Keratinocyte (primary cell): ENCODE measurements around the gene YLPM1. TPM values are rescaled to one million over a fixed set of nuclear protein-coding genes. Genes with fewer than 3 reads are reported as not detected.
A peak's percentile ranks its signal among the peaks of the same experiment; 100 is the strongest.

ENCODE experiments used
- DNase-seq: peaks from one replicate; pipeline ENCODE4 v3.0.0-alpha.2; 2011; ENCODE audit warnings: low read depth, missing footprints, low spot score
- FAIRE-seq: peaks from 2 replicates; lab custom pipeline; 2011; peaks lifted over from hg19 to GRCh38; lab: Jason Lieb, UNC
- H2AFZ ChIP-seq: 2 replicates; pipeline ENCODE4 v1.6.0; 2012; ENCODE audit warnings: low read length, control low read depth, inconsistent platforms; ENCODE audit not compliant: control insufficient read depth
- H3K27ac ChIP-seq: 2 replicates; pipeline ENCODE4 v1.5.1; 2011; ENCODE audit warnings: low read length; ENCODE audit not compliant: control insufficient read depth, insufficient read depth
- H3K27me3 ChIP-seq: 3 replicates; pipeline ENCODE4 v1.6.0; 2011; ENCODE audit warnings: low read length; ENCODE audit not compliant: control insufficient read depth, insufficient read depth; ENCODE audit errors: extremely low read depth
- H3K36me3 ChIP-seq, 2 experiments: 2 replicates in 1 of 2; 3 replicates in 1 of 2; pipeline ENCODE4 v1.5.1; 2011; ENCODE audit warnings: low read length in 2 of 2, mild to moderate bottlenecking in 1 of 2; ENCODE audit not compliant: control insufficient read depth in 2 of 2, insufficient read depth in 2 of 2; ENCODE audit errors: extremely low read depth in 1 of 2
- H3K4me1 ChIP-seq: 3 replicates; pipeline ENCODE4 v1.5.1; 2011; ENCODE audit warnings: low read length; ENCODE audit not compliant: control insufficient read depth, insufficient read depth; ENCODE audit errors: extremely low read depth
- H3K4me2 ChIP-seq: 3 replicates; pipeline ENCODE4 v1.6.0; 2011; ENCODE audit warnings: low read depth, low read length; ENCODE audit not compliant: control insufficient read depth, insufficient read depth; ENCODE audit errors: extremely low read depth
- H3K4me3 ChIP-seq, 3 experiments: fragments of 200-600 bp in 1 of 3; sonication (generic) in 1 of 3; 2 replicates in 2 of 3; 3 replicates in 1 of 3; pipeline ENCODE4 v1.5.1; 2011 to 2016; ENCODE audit warnings: low read length in 3 of 3, mild to moderate bottlenecking in 3 of 3, control low read depth in 2 of 3, inconsistent platforms in 1 of 3, low read depth in 1 of 3, mixed read lengths in 1 of 3, mixed run types in 1 of 3, moderate library complexity in 1 of 3; ENCODE audit not compliant: control insufficient read depth in 2 of 3, insufficient read depth in 2 of 3; ENCODE audit errors: extremely low read depth in 1 of 3
- H3K79me2 ChIP-seq: 2 replicates; pipeline ENCODE4 v1.6.0; 2012; ENCODE audit warnings: low read length; ENCODE audit not compliant: control insufficient read depth, insufficient read depth
- H3K9ac ChIP-seq: 3 replicates; pipeline ENCODE4 v1.6.0; 2011; ENCODE audit warnings: low read length; ENCODE audit not compliant: control insufficient read depth, insufficient read depth; ENCODE audit errors: extremely low read depth
- H3K9me1 ChIP-seq: 3 replicates; pipeline ENCODE4 v1.6.0; 2011; ENCODE audit warnings: low read length; ENCODE audit not compliant: control insufficient read depth, insufficient read depth; ENCODE audit errors: extremely low read depth
- H3K9me3 ChIP-seq: 2 replicates; pipeline ENCODE4 v1.5.1; 2012; ENCODE audit warnings: low read depth, low read length; ENCODE audit not compliant: control insufficient read depth
- H4K20me1 ChIP-seq: 3 replicates; pipeline ENCODE4 v1.6.0; 2011; ENCODE audit warnings: low read length; ENCODE audit not compliant: control insufficient read depth, insufficient read depth; ENCODE audit errors: extremely low read depth
- CTCF ChIP-seq, 3 experiments: IDR thresholded peaks in 1 of 3; conservative IDR thresholded peaks in 1 of 3; optimal IDR thresholded peaks in 1 of 3; 2 replicates in 2 of 3; 3 replicates in 1 of 3; pipeline versions ENCODE3 to v1.5.1; 2011; ENCODE audit warnings: low read length in 3 of 3, mild to moderate bottlenecking in 3 of 3, moderate library complexity in 2 of 3, control low read depth in 1 of 3, inconsistent platforms in 1 of 3; ENCODE audit not compliant: insufficient read depth in 2 of 3; ENCODE audit errors: extremely low read depth in 1 of 3
- EZH2 ChIP-seq: IDR thresholded peaks from one replicate; pipeline ENCODE4 v1.6.1; 2012; ENCODE audit warnings: inconsistent platforms, mild to moderate bottlenecking, low read length, moderate library complexity
- dilution Hi-C: fragments of 300-500 bp; cut with MboI; formaldehyde crosslinking; loops from one replicate; pipeline ENCODE4 v1.7.0; 2020; ENCODE audit warnings: low sequenced_read_pairs; ENCODE audit not compliant: extremely low pct_ligation_motif_present
- polyA plus RNA-seq, 5 experiments: library from polyadenylated mRNA; depleted of rRNA in 3 of 5; stranded (reverse) in 3 of 5; stranded (forward) in 1 of 5; unstranded in 1 of 5; fragments of >200 nt; gene quantifications; 1 replicate in 1 of 5; 2 replicates in 3 of 5; 3 replicates in 1 of 5; pipeline versions ENCODE4 v1.2.1 to v1.2.3, GENCODE V29; 2011 to 2012; ENCODE audit warnings: missing spikeins in 2 of 5, low read depth in 1 of 5, low replicate concordance in 1 of 5

Gene YLPM1
- polyA plus RNA-seq, 1 donor (not counting 4 experiments of a cell fraction or from before 2014, with no cell fraction given), result 10.0 TPM

- H3K4me2 ChIP-seq, result peak overlapping the region; percentile 91
- peaks cover 60% of the 10 kb centered on the region for H3K79me2 ChIP-seq
- dilution Hi-C loops, result no loop called here
- peaks cover 2% of the 10 kb centered on the region for H4K20me1 ChIP-seq
- H3K27me3 ChIP-seq, result no peaks in the 10 kb centered on the region
- FAIRE-seq, result no peak
- peak overlapping the region; percentile 58 for H2AFZ ChIP-seq
- TF ChIP-seq EZH2 (no peak), CTCF (optimal IDR thresholded peaks at IDR 0.05 in 1 of 3, IDR thresholded peaks at IDR 0.05 in 1 of 3, conservative IDR thresholded peaks at IDR 0.05 in 1 of 3; ENCODE audit: extremely low read depth in 1 of 3, insufficient read depth in 2 of 3, low read length in 3 of 3) (no peak)
- H3K9me1 ChIP-seq, result no peaks in the 10 kb centered on the region
- peaks cover 2 to 8% of the 10 kb centered on the region in 2 experiments for H3K36me3 ChIP-seq
- H3K9ac ChIP-seq, result peak overlapping the region; percentile 86
- H3K4me1 ChIP-seq, result peaks cover 18% of the 10 kb centered on the region
- DNase-seq, result no peak
- H3K27ac ChIP-seq, result peak overlapping the region; percentile 84
- peak overlapping the region; percentile 71 to 92 (median 82) for H3K4me3 ChIP-seq
- H3K9me3 ChIP-seq, result no peaks in the 10 kb centered on the region
These were observed 49.8 kb upstream of the YLPM1 start for GRCh38 chr14:74713395-74713735.

GRCh38 chr14:74720526-74720925 is 42.6 kb upstream of the YLPM1 start:
- dilution Hi-C loops, result no loop called here
- H3K79me2 ChIP-seq, result no peaks in the 10 kb centered on the region
- H3K9me1 ChIP-seq, result no peaks in the 10 kb centered on the region
- no peak overlapping the region for H3K27ac ChIP-seq
- H3K4me2 ChIP-seq, result no peak overlapping the region
- DNase-seq (no peak), FAIRE-seq (no peak)
- H3K9me3 ChIP-seq, result no peaks in the 10 kb centered on the region
- H2AFZ ChIP-seq, result no peak overlapping the region
- H4K20me1 ChIP-seq, result no peaks in the 10 kb centered on the region
- H3K4me1 ChIP-seq, result no peaks in the 10 kb centered on the region
- no peak for TF ChIP-seq CTCF (optimal IDR thresholded peaks at IDR 0.05 in 1 of 3, IDR thresholded peaks at IDR 0.05 in 1 of 3, conservative IDR thresholded peaks at IDR 0.05 in 1 of 3; ENCODE audit: extremely low read depth in 1 of 3, insufficient read depth in 2 of 3, low read length in 3 of 3)
- H3K4me3 ChIP-seq, result no peak overlapping the region
- no peaks in the 10 kb centered on the region for H3K27me3 ChIP-seq
- H3K9ac ChIP-seq, result no peak overlapping the region
- H3K36me3 ChIP-seq, result peaks cover 5 to 8% of the 10 kb centered on the region in 2 experiments
